ENCODE measurements around the gene CCDC107.

CCDC107 gene

GRCh38 chr9:35662437-35662836, 4.3 kb downstream of the CCDC107 start:
- TF ChIP-seq POLR2AphosphoS5 (IDR thresholded peaks at IDR 0.05; ENCODE audit: low read depth, low read length): no peak
- TF ChIP-seq FOXP2 (optimal IDR thresholded peaks at IDR 0.05; ENCODE audit: borderline replicate concordance, extremely low read depth, extremely low read length, insufficient read depth): no peak
- TF ChIP-seq REST (IDR thresholded peaks at IDR 0.05; ENCODE audit: insufficient read depth in 1 of 2, low read depth in 2 of 2, low read length in 2 of 2): no peak
- TF ChIP-seq TAF1 (IDR thresholded peaks at IDR 0.05; ENCODE audit: borderline replicate concordance, insufficient read depth, low read length): no peak
- no peak for TF ChIP-seq SIN3A (IDR thresholded peaks at IDR 0.05; ENCODE audit: borderline replicate concordance, insufficient read depth, low read length)

- TF ChIP-seq POLR2AphosphoS5 (IDR thresholded peaks at IDR 0.05; ENCODE audit: low read depth, low read length) (peak; percentile 55; the same call in 1 of the 2 replicates), SIN3A (IDR thresholded peaks at IDR 0.05; ENCODE audit: borderline replicate concordance, insufficient read depth, low read length) (no peak), FOXP2 (optimal IDR thresholded peaks at IDR 0.05; ENCODE audit: borderline replicate concordance, extremely low read depth, extremely low read length, insufficient read depth) (peak; percentile 67)
These were observed 6.7 kb downstream of the CCDC107 start, which contains the start of gene ARHGEF39 for GRCh38 chr9:35664531-35665470. Gene ARHGEF39 (minus strand): TSS chr9:35665195. CDS start chr9:35665169, 26 bp downstream.

- TF ChIP-seq REST (IDR thresholded peaks at IDR 0.05; ENCODE audit: insufficient read depth in 1 of 2, low read depth in 2 of 2, low read length in 2 of 2): no peak
- no peak for TF ChIP-seq FOXP2 (optimal IDR thresholded peaks at IDR 0.05; ENCODE audit: borderline replicate concordance, extremely low read depth, extremely low read length, insufficient read depth)
- TF ChIP-seq SIN3A (IDR thresholded peaks at IDR 0.05; ENCODE audit: borderline replicate concordance, insufficient read depth, low read length): no peak
- TF ChIP-seq TAF1 (IDR thresholded peaks at IDR 0.05; ENCODE audit: borderline replicate concordance, insufficient read depth, low read length): no peak
- no peak for TF ChIP-seq POLR2AphosphoS5 (IDR thresholded peaks at IDR 0.05; ENCODE audit: low read depth, low read length)
These were observed 7.4 kb downstream of the CCDC107 start for GRCh38 chr9:35665471-35665818.

GRCh38 chr9:35666045-35666444, 8.0 kb downstream of the CCDC107 start:
- TF ChIP-seq SIN3A (IDR thresholded peaks at IDR 0.05; ENCODE audit: borderline replicate concordance, insufficient read depth, low read length): no peak
- TF ChIP-seq FOXP2 (optimal IDR thresholded peaks at IDR 0.05; ENCODE audit: borderline replicate concordance, extremely low read depth, extremely low read length, insufficient read depth): no peak
- TF ChIP-seq TAF1 (IDR thresholded peaks at IDR 0.05; ENCODE audit: borderline replicate concordance, insufficient read depth, low read length): no peak
- TF ChIP-seq REST (IDR thresholded peaks at IDR 0.05; ENCODE audit: insufficient read depth in 1 of 2, low read depth in 2 of 2, low read length in 2 of 2): no peak
- no peak for TF ChIP-seq POLR2AphosphoS5 (IDR thresholded peaks at IDR 0.05; ENCODE audit: low read depth, low read length)

- TF ChIP-seq FOXP2 (optimal IDR thresholded peaks at IDR 0.05; ENCODE audit: borderline replicate concordance, extremely low read depth, extremely low read length, insufficient read depth): no peak
These were observed 8.5 kb downstream of the CCDC107 start for GRCh38 chr9:35666549-35666948.

- no peak for TF ChIP-seq FOXP2 (optimal IDR thresholded peaks at IDR 0.05; ENCODE audit: borderline replicate concordance, extremely low read depth, extremely low read length, insufficient read depth)
- TF ChIP-seq TAF1 (IDR thresholded peaks at IDR 0.05; ENCODE audit: borderline replicate concordance, insufficient read depth, low read length): no peak
- no peak for TF ChIP-seq POLR2AphosphoS5 (IDR thresholded peaks at IDR 0.05; ENCODE audit: low read depth, low read length)
- TF ChIP-seq REST (IDR thresholded peaks at IDR 0.05; ENCODE audit: insufficient read depth in 1 of 2, low read depth in 2 of 2, low read length in 2 of 2): no peak
- no peak for TF ChIP-seq SIN3A (IDR thresholded peaks at IDR 0.05; ENCODE audit: borderline replicate concordance, insufficient read depth, low read length)
These were observed 9.8 kb downstream of the CCDC107 start for GRCh38 chr9:35667939-35668338.

Data from PFSK-1 (cell line).